ENCODE data around the gene ZC3H12D. TPM values are rescaled to one million over a fixed set of nuclear protein-coding genes. Genes with fewer than 3 reads are reported as not detected.
"Not testable (repeated sequence)": the region's sequence is repeated elsewhere in the genome, so short reads cannot be mapped to it uniquely, and the experiment has no call there.

The ZC3H12D gene
- total RNA-seq, 4 donors from 2014 or later = 1.6 to 7.2 (median 3.1) TPM

- no peak overlapping the region for H3K4me3 ChIP-seq
- WGBS, 2 donors = 75 to 76% methylated on average over 4 of the region's 4 CpGs
Observed at GRCh38 chr6:149467265-149467664, 17.5 kb downstream of the ZC3H12D start.

GRCh38 chr6:149464411-149464810, 20.4 kb downstream of the ZC3H12D start:
- H3K36me3 ChIP-seq = no peaks in the 10 kb centered on the region
- no peak for DNase-seq (ENCODE audit: low spot score in 2 of 2)
- WGBS, 2 donors = 54 to 56% methylated on average over 8 of the region's 8 CpGs
- H3K9me3 ChIP-seq = no peaks in the 10 kb centered on the region
- H3K27ac ChIP-seq = no peak overlapping the region
- no peak for TF ChIP-seq EP300 (IDR thresholded peaks at IDR 0.05)
- TF ChIP-seq POLR2A (IDR thresholded peaks at IDR 0.05) = no peak
- no peak for TF ChIP-seq CTCF (IDR thresholded peaks at IDR 0.05)
- H3K27me3 ChIP-seq = no peaks in the 10 kb centered on the region
- H3K4me1 ChIP-seq = peaks cover 0 to 9% (median 0%) of the 10 kb centered on the region in 4 donors
- no peak overlapping the region for H3K4me3 ChIP-seq

More at GRCh38 chr6:149467265-149467664, 17.5 kb downstream of the ZC3H12D start:
- TF ChIP-seq POLR2A (IDR thresholded peaks at IDR 0.05) (no peak), EP300 (IDR thresholded peaks at IDR 0.05) (no peak), CTCF (IDR thresholded peaks at IDR 0.05) (no peak)
- H3K27me3 ChIP-seq = no peaks in the 10 kb centered on the region
- H3K9me3 ChIP-seq = no peaks in the 10 kb centered on the region
- peaks cover 0 to 9% (median 0%) of the 10 kb centered on the region in 4 donors for H3K4me1 ChIP-seq
- H3K36me3 ChIP-seq = peaks cover 0 to 3% (median 3%) of the 10 kb centered on the region in 3 donors
- no peak for DNase-seq (ENCODE audit: low spot score in 2 of 2)
- no peak overlapping the region for H3K27ac ChIP-seq

GRCh38 chr6:149463781-149464180, 21.0 kb downstream of the ZC3H12D start:
- no peaks in the 10 kb centered on the region for H3K27me3 ChIP-seq
- H3K9me3 ChIP-seq = no peaks in the 10 kb centered on the region
- TF ChIP-seq CTCF (IDR thresholded peaks at IDR 0.05) = no peak
- TF ChIP-seq EP300 (IDR thresholded peaks at IDR 0.05) = no peak
- TF ChIP-seq POLR2A (IDR thresholded peaks at IDR 0.05) = no peak
- peaks cover 0 to 9% (median 0%) of the 10 kb centered on the region in 4 donors for H3K4me1 ChIP-seq
- no peaks in the 10 kb centered on the region for H3K36me3 ChIP-seq
- WGBS, 2 donors = 71 to 72% methylated on average over 4 of the region's 4 CpGs
- no peak overlapping the region for H3K27ac ChIP-seq
- H3K4me3 ChIP-seq = no peak overlapping the region
- no peak for DNase-seq (ENCODE audit: low spot score in 2 of 2)

- H3K27me3 ChIP-seq; H3K36me3 ChIP-seq; H3K4me1 ChIP-seq; DNase-seq (ENCODE audit: low spot score in 2 of 2); H3K4me3 ChIP-seq; H3K27ac ChIP-seq; H3K9me3 ChIP-seq: not testable (repeated sequence)
- WGBS, 2 donors = 91 to 95% methylated on average over 7 of the region's 7 CpGs
Observed at GRCh38 chr6:149462712-149463111, 22.1 kb downstream of the ZC3H12D start.

- DNase-seq (ENCODE audit: low spot score in 2 of 2) = no peak
- Histone ChIP-seq H3K4me1 (peaks cover 0 to 9% (median 0%) of the 10 kb centered on the region in 4 donors), H3K4me3 (no peak overlapping the region), H3K27ac (no peak overlapping the region), H3K9me3 (no peaks in the 10 kb centered on the region), H3K27me3 (peaks cover 0 to 4% of the 10 kb centered on the region in 2 donors), H3K36me3 (no peaks in the 10 kb centered on the region)
- no peak for TF ChIP-seq POLR2A (IDR thresholded peaks at IDR 0.05)
- WGBS, 2 donors = 82 to 90% methylated on average over 5 of the region's 5 CpGs
Observed at GRCh38 chr6:149461670-149462069, 23.1 kb downstream of the ZC3H12D start.

GRCh38 chr6:149460249-149460648, 24.6 kb downstream of the ZC3H12D start:
- H3K4me1 ChIP-seq = peaks cover 0 to 12% (median 1%) of the 10 kb centered on the region in 4 donors
- not testable (repeated sequence) for H3K4me3 ChIP-seq; H3K27me3 ChIP-seq; H3K27ac ChIP-seq; H3K9me3 ChIP-seq; DNase-seq (ENCODE audit: low spot score in 2 of 2); H3K36me3 ChIP-seq
- WGBS, 2 donors = 70 to 76% methylated on average over 3 of the region's 3 CpGs

GRCh38 chr6:149459761-149460160, 25.1 kb downstream of the ZC3H12D start:
- peaks cover 0 to 4% of the 10 kb centered on the region in 2 donors for H3K27me3 ChIP-seq
- WGBS, 2 donors = 80 to 85% methylated on average over 5 of the region's 5 CpGs
- DNase-seq (ENCODE audit: low spot score in 2 of 2) = no peak
- H3K9me3 ChIP-seq = no peaks in the 10 kb centered on the region
- no peak overlapping the region for H3K4me3 ChIP-seq
- no peak overlapping the region for H3K27ac ChIP-seq
- TF ChIP-seq EP300 (IDR thresholded peaks at IDR 0.05) (no peak), CTCF (IDR thresholded peaks at IDR 0.05) (no peak), POLR2A (IDR thresholded peaks at IDR 0.05) (no peak)
- H3K36me3 ChIP-seq = no peaks in the 10 kb centered on the region
- H3K4me1 ChIP-seq = peaks cover 0 to 17% (median 4%) of the 10 kb centered on the region in 4 donors
